ENCODE results near the gene PTPRN2.

GRCh38 chr7:157579425-157579824 lies 1008.2 kb downstream of the PTPRN2 start:
- TF ChIP-seq CTCF (IDR thresholded peaks at IDR 0.05 in 2 of 3, conservative IDR thresholded peaks at IDR 0.05 in 1 of 3; ENCODE audit: borderline replicate concordance in 1 of 3, insufficient read depth in 1 of 3, low read depth in 2 of 3, low read length in 2 of 3) (no peak), POLR2AphosphoS5 (IDR thresholded peaks at IDR 0.05; ENCODE audit: low read depth, low read length) (no peak)
- TF ChIP-seq, protein P1, sequence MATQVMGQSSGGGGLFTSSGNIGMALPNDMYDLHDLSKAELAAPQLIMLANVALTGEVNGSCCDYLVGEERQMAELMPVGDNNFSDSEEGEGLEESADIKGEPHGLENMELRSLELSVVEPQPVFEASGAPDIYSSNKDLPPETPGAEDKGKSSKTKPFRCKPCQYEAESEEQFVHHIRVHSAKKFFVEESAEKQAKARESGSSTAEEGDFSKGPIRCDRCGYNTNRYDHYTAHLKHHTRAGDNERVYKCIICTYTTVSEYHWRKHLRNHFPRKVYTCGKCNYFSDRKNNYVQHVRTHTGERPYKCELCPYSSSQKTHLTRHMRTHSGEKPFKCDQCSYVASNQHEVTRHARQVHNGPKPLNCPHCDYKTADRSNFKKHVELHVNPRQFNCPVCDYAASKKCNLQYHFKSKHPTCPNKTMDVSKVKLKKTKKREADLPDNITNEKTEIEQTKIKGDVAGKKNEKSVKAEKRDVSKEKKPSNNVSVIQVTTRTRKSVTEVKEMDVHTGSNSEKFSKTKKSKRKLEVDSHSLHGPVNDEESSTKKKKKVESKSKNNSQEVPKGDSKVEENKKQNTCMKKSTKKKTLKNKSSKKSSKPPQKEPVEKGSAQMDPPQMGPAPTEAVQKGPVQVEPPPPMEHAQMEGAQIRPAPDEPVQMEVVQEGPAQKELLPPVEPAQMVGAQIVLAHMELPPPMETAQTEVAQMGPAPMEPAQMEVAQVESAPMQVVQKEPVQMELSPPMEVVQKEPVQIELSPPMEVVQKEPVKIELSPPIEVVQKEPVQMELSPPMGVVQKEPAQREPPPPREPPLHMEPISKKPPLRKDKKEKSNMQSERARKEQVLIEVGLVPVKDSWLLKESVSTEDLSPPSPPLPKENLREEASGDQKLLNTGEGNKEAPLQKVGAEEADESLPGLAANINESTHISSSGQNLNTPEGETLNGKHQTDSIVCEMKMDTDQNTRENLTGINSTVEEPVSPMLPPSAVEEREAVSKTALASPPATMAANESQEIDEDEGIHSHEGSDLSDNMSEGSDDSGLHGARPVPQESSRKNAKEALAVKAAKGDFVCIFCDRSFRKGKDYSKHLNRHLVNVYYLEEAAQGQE (IDR thresholded peaks at IDR 0.05; ENCODE audit: low read depth): no peak
